ENCODE results near the gene IQSEC3. TPM values are rescaled to one million over a fixed set of nuclear protein-coding genes. Genes with fewer than 3 reads are reported as not detected.
"Not testable (repeated sequence)": the region's sequence is repeated elsewhere in the genome, so short reads cannot be mapped to it uniquely, and the experiment has no call there.

IQSEC3 gene
- polyA plus RNA-seq (2011; rRNA removed) (not detected in 2 replicates), polyA minus RNA-seq (2011; rRNA and poly(A)+ RNA removed) (not detected in 2 replicates)

DNA sequence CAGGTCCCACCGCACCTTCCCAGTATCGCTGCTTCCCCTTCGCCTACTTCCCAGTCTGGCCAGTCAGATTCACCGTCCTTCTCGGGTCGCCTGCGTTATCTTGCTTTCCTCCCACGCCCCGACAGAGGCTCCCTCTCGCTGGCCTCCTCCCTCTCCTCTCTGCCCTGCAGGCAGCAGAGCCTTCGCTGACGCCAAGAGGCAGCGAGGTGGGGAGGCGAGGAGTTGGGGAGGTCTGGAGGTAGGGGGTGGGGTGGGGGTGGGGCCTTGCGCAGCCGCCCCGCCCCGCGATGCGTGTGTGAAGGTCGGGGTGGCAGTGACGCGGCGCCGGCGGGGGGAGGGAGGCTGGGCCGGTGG, at the start of gene IQSEC3:
Gene IQSEC3 (plus strand): TSS at position 340 of the 354 bp plus-strand sequence. CDS start 116 bp downstream, outside the sequence.
- H3K27me3 ChIP-seq (ENCODE audit: control insufficient read depth, insufficient read depth, low read length); CTCF ChIA-PET; H3K36me3 ChIP-seq (ENCODE audit: control insufficient read depth, insufficient read depth, low read length); H3K4me3 ChIP-seq (ENCODE audit: low read depth, low read length); DNase-seq (ENCODE audit: low read depth); POLR2A ChIA-PET: not testable (repeated sequence)

DNA sequence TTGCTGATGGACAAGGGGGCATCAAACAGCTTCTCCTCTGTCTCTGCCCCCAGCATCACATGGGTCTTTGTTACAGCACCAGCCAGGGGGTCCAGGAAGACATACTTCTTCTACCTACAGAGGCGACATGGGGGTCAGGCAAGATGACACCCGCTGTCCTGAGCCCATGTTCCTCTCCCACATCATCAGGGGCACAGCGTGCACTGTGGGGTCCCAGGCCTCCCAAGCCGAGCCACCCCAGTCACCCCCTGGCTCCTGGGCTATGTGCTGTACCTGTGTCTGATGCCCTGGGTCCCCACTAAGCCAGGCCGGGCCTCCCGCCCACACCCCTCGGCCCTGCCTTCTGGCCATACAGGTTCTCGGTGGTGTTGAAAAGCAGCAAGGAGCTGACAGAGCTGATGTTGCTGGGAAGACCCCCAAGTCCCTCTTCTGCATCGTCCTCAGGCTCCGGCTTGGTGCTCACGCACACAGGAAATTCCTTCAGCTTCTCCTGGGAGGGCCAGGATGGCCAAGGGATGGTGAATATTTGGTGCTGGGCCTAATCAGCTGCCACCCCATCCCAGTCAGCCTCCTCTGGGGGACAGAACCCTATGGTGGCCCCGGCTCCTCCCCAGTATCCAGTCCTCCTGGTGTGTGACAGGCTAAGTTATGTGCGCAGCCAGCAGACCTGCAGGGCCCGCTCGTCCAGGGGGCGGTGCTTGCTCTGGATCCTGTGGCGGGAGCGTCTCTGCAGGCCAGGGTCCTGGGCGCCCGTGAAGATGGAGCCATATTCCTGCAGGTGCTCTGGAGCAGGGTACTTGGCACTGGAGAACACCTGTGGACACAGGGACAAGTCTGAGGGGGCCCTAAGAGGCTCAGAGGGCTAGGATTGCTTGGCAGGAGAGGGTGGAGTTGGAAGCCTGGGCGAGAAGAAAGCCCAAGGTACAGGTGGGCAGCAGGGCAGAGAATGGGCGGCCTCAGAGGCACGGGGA, 48.9 kb upstream of the IQSEC3 start:
- POLR2A ChIA-PET; H3K36me3 ChIP-seq (ENCODE audit: control insufficient read depth, insufficient read depth, low read length); DNase-seq (ENCODE audit: low read depth); H3K4me3 ChIP-seq (ENCODE audit: low read depth, low read length); H3K27me3 ChIP-seq (ENCODE audit: control insufficient read depth, insufficient read depth, low read length); CTCF ChIA-PET: not testable (repeated sequence)

DNA sequence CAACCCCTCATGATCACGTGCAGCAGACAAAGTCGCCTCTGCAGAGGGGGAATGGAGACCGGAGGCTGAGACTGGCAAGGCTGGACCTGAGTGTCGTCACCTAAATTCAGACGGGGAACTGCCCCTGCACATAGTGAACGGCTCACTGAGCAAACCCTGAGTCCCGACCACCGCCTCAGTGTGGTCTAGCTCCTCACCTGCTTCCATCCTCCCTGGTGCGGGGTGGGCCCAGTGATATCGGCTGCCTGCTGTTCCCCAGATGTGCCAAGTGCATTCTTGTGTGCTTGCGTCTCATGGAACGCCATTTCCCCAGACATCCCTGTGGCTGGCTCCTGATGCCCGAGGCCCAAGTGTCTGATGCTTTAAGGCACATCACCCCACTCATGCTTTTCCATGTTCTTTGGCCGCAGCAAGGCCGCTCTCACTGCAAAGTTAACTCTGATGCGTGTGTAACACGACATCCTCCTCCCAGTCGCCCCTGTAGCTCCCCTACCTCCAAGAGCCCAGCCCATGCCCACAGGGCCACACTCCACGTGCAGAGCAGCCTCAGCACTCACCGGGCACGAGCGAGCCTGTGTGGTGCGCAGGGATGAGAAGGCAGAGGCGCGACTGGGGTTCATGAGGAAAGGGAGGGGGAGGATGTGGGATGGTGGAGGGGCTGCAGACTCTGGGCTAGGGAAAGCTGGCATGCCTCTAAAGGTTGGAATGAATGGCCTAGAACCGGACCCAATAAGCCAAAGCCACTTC, 47.6 kb upstream of the IQSEC3 start:
- CTCF ChIA-PET; DNase-seq (ENCODE audit: low read depth): not testable (repeated sequence)

DNA sequence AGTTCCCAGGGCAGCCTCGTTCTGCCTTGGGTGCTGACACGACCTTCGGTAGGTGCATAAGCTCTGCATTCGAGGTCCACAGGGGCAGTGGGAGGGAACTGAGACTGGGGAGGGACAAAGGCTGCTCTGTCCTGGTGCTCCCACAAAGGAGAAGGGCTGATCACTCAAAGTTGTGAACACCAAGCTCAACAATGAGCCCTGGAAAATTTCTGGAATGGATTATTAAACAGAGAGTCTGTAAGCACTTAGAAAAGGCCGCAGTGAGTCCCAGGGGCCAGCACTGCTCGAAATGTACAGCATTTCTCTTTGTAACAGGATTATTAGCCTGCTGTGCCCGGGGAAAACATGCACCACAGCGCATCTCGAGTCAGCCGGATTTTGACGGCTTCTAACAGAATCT, 46.7 kb upstream of the IQSEC3 start:
- H3K27me3 ChIP-seq (ENCODE audit: control insufficient read depth, insufficient read depth, low read length); H3K36me3 ChIP-seq (ENCODE audit: control insufficient read depth, insufficient read depth, low read length); POLR2A ChIA-PET; H3K4me3 ChIP-seq (ENCODE audit: low read depth, low read length); DNase-seq (ENCODE audit: low read depth); CTCF ChIA-PET: not testable (repeated sequence)

More for the DNA sequence above, 47.6 kb upstream of the IQSEC3 start:
- H3K36me3 ChIP-seq (ENCODE audit: control insufficient read depth, insufficient read depth, low read length); H3K4me3 ChIP-seq (ENCODE audit: low read depth, low read length); H3K27me3 ChIP-seq (ENCODE audit: control insufficient read depth, insufficient read depth, low read length); POLR2A ChIA-PET: not testable (repeated sequence)

DNA sequence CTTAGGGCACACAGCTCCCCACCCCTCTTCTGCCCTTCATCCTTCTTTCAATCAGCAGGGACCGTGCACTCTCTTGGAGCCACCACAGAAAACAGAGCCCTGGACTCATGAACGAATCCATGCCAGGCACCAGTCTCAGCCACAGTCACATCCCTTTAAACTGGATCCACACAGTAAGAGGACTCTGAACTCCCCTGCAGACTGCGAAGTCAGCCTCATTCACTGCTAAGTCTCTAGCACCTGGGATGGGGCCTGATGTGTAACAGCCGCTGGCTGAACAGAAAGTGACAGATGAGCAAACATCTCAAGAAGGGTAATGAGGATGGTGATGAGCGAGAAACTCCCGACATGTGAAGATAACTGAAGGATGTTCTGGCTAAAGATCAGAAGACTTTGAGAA, 45.8 kb upstream of the IQSEC3 start:
- ChIA-PET POLR2A (no interaction called here), CTCF (no interaction called here)

DNA sequence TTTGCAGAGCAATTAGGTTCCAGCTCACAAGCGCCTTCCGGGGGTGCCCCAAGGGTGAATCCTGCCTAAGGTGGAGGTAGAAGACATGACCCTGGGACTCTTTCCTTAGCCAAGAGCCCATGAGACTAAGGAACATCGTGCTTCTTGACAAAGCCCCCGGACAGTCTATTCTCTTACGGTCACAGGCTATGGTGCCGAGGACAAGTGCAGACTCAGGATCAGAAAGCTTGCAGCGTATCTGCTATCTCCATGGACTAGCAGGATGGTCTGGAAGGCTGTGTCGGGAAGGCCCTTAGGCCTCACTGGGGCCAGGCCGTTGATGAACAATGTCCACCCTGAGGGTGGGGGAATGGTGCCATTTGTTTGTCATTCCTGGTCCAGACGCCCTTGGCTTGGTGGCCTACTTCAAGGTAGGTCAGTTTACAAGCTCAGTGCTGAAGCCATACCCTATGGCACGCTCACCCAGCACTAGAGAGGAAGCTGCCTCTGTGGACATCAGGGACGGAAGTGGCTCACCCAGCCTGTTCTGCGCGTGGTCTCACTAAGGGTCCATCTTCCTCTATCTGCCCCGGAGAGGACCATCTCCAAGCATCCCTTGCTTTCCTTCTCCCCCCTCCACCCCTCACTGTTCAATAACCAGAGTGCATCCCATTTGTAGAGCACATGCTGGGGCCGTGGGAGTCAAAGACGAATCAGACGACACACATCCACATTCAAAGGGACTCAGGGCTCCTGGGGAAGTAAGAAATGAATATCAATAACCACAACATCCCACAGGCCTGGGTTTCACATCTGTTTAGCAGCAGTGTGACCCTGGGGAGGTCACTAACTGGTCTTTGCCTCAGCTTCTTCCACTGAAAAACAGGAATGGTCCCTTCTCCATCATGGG, 45.0 kb upstream of the IQSEC3 start:
- TF ChIP-seq, protein P1, sequence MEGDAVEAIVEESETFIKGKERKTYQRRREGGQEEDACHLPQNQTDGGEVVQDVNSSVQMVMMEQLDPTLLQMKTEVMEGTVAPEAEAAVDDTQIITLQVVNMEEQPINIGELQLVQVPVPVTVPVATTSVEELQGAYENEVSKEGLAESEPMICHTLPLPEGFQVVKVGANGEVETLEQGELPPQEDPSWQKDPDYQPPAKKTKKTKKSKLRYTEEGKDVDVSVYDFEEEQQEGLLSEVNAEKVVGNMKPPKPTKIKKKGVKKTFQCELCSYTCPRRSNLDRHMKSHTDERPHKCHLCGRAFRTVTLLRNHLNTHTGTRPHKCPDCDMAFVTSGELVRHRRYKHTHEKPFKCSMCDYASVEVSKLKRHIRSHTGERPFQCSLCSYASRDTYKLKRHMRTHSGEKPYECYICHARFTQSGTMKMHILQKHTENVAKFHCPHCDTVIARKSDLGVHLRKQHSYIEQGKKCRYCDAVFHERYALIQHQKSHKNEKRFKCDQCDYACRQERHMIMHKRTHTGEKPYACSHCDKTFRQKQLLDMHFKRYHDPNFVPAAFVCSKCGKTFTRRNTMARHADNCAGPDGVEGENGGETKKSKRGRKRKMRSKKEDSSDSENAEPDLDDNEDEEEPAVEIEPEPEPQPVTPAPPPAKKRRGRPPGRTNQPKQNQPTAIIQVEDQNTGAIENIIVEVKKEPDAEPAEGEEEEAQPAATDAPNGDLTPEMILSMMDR (IDR thresholded peaks at IDR 0.05; ENCODE audit: insufficient read depth, low read depth, low read length) = no peak
- Histone ChIP-seq H3K27me3 (ENCODE audit: control insufficient read depth, insufficient read depth, low read length) (no peaks in the 10 kb centered on the region), H3K4me3 (ENCODE audit: low read depth, low read length) (no peak overlapping the region), H3K36me3 (ENCODE audit: control insufficient read depth, insufficient read depth, low read length) (peaks cover 10% of the 10 kb centered on the region; the same call in 1 of the 2 replicates)
- ChIA-PET CTCF (no interaction called here), POLR2A (no interaction called here)
- DNase-seq (ENCODE audit: low read depth) = no peak

More for the DNA sequence above, 45.8 kb upstream of the IQSEC3 start:
- Histone ChIP-seq H3K27me3 (ENCODE audit: control insufficient read depth, insufficient read depth, low read length) (no peaks in the 10 kb centered on the region), H3K4me3 (ENCODE audit: low read depth, low read length) (no peak overlapping the region), H3K36me3 (ENCODE audit: control insufficient read depth, insufficient read depth, low read length) (peaks cover 10% of the 10 kb centered on the region; the same call in 1 of the 2 replicates)
- TF ChIP-seq, protein P1 (IDR thresholded peaks at IDR 0.05; ENCODE audit: insufficient read depth, low read depth, low read length) = no peak
- DNase-seq (ENCODE audit: low read depth) = no peak

All from BJ (cell line).